Activated B cell treated with CpG ODN at 0.5 μM for 24 hours (primary cell): Measurements from ENCODE around the gene MREG. TPM values are rescaled to one million over a fixed set of nuclear protein-coding genes. Genes with fewer than 3 reads are reported as not detected.

ENCODE experiments used
- ATAC-seq: fragments of 200-7000 bp; cut with Tn5 transposase; one replicate; pipeline ENCODE4 v1.10.0; 2021; ENCODE audit warnings: low read depth, mild to moderate bottlenecking, moderate library complexity
- CTCF ChIA-PET: fragments of 350-600 bp; sonication (Branson Sonifier 250); formaldehyde crosslinking; loops from one replicate; lab custom pipeline; 2021; ENCODE audit warnings: antibody characterized with exemption; lab: Charles Lee
- POLR2A ChIA-PET: fragments of 350-600 bp; sonication (Branson Sonifier 250); formaldehyde crosslinking; loops from one replicate; lab custom pipeline; 2021; ENCODE audit warnings: antibody characterized with exemption; lab: Charles Lee
- DNase-seq: peaks from one replicate; pipeline ENCODE4 v3.0.0; 2022
- H3K27ac Mint-ChIP-seq: one replicate; pipeline ENCODE4 v1.8.0; 2020; ENCODE audit warnings: mixed read lengths
- H3K27me3 Mint-ChIP-seq: one replicate; pipeline ENCODE4 v1.8.0; 2021; ENCODE audit warnings: mixed read lengths
- H3K36me3 Mint-ChIP-seq: one replicate; pipeline ENCODE4 v1.8.0; 2021; ENCODE audit warnings: low read depth, mixed read lengths
- H3K4me1 Mint-ChIP-seq: one replicate; pipeline ENCODE4 v1.8.0; 2021; ENCODE audit warnings: mixed read lengths
- H3K4me3 Mint-ChIP-seq: one replicate; pipeline ENCODE4 v1.8.0; 2020; ENCODE audit warnings: mild to moderate bottlenecking, mixed read lengths
- H3K9me3 Mint-ChIP-seq: one replicate; pipeline ENCODE4 v1.8.0; 2020; ENCODE audit warnings: mixed read lengths
- intact Hi-C: fragments of 100-400 bp; cut with micrococcal nuclease; formaldehyde crosslinking; loops from one replicate; pipeline ENCODE4 v1.15.1; 2024
- total RNA-seq: library from RNA; stranded (reverse); gene quantifications from 2 replicates; pipeline ENCODE4 v1.2.3, GENCODE V29; 2022
- TF ChIP-seq, protein P1 (sequence below): fragments of 200-600 bp; IDR thresholded peaks from one replicate; pipeline ENCODE4 v1.8.0; 2022; ENCODE audit warnings: antibody characterized with exemption, mild to moderate bottlenecking

Gene MREG
- total RNA-seq, 1 donor from 2014 or later, result 16.6 TPM

DNA sequence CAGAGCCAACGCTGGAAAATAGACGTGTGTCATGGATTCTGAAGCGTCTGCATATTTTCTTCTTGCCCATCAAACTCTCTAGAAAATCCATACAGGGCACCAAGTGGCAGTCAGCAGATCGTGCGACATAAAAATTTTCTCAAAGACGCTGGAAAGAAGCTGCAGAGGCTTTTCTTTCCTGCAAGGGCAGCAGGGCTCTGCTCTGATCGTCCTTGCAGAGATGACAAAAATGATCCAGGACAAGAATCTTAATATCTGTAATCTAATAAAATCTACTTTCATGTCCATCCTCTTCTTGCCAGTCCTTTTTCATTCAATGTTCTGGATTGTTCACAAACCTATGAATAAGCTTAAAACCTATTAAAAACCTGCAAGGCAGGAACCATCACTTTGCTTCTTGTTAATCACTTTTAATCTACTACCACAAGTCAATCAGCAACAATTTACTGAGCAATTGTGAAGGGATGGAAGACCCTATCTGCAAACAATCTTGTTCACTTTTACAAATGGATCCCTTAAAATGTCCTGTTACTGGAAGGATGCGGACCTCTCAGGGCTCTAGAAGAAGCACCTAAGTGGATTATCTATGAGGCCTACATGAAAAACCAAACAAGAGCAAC, 93.6 kb downstream of the MREG start:
- no peak for DNase-seq
- intact Hi-C loops, result loop anchor here (1.0 to 10.0 kb wide), 6 partner anchors 92 to 1985 kb away; no protein-coding TSS in a partner anchor
- ATAC-seq, result no peak
- no peak overlapping the region for H3K27ac Mint-ChIP-seq
- no peaks in the 10 kb centered on the region for H3K36me3 Mint-ChIP-seq
- CTCF ChIA-PET, result interaction anchor here (2.0 kb wide), 1 partner anchor 11 kb away, joined by 5 read pairs; no protein-coding TSS in a partner anchor
- H3K27me3 Mint-ChIP-seq, result peaks cover 18% of the 10 kb centered on the region
- TF ChIP-seq, protein P1, sequence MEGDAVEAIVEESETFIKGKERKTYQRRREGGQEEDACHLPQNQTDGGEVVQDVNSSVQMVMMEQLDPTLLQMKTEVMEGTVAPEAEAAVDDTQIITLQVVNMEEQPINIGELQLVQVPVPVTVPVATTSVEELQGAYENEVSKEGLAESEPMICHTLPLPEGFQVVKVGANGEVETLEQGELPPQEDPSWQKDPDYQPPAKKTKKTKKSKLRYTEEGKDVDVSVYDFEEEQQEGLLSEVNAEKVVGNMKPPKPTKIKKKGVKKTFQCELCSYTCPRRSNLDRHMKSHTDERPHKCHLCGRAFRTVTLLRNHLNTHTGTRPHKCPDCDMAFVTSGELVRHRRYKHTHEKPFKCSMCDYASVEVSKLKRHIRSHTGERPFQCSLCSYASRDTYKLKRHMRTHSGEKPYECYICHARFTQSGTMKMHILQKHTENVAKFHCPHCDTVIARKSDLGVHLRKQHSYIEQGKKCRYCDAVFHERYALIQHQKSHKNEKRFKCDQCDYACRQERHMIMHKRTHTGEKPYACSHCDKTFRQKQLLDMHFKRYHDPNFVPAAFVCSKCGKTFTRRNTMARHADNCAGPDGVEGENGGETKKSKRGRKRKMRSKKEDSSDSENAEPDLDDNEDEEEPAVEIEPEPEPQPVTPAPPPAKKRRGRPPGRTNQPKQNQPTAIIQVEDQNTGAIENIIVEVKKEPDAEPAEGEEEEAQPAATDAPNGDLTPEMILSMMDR, result no peak
- H3K4me3 Mint-ChIP-seq, result no peak overlapping the region
- POLR2A ChIA-PET, result no interaction called here
- peaks cover 4% of the 10 kb centered on the region for H3K4me1 Mint-ChIP-seq
- H3K9me3 Mint-ChIP-seq, result no peaks in the 10 kb centered on the region

DNA sequence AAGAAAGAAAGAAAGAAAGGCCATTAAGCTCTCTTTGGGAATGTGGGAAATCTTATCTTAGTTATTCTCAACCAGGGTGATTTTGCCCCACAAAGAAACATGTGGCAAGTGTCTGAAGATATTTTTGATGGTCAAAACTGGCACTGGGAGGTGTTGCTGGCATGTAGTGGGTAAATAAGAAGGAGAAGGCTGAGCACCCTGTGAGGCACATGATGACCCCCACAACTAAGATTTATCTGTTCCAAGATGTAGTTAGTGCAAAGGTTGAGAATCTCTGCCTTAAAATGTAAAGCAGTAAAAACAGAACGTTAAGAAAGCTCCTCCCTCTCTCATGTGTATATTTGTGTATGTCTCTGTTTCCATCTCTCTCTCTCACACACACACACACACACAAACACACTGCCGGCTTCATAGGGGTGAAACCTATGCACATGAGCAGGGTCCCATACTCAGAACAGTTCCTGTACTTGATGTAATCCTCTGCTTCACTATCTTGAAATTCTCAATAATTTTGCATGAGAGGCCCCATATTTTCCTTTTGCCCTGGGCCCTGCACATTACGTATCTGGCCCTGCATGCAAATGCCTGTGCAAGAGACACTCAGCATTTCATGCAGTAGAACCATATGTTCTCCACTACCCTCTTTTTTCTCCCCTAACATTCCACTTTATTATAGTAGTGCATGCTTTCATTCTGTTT, 94.3 kb downstream of the MREG start:
- Mint-ChIP-seq H3K4me1 (peaks cover 4% of the 10 kb centered on the region), H3K27me3 (peaks cover 18% of the 10 kb centered on the region), H3K36me3 (no peaks in the 10 kb centered on the region), H3K27ac (no peak overlapping the region), H3K4me3 (no peak overlapping the region), H3K9me3 (no peaks in the 10 kb centered on the region)
- no peak for DNase-seq
- intact Hi-C loops, result loop anchor here (5.0 to 10.0 kb wide), 3 partner anchors 92 to 1984 kb away; no protein-coding TSS in a partner anchor
- ChIA-PET POLR2A (no interaction called here), CTCF (interaction anchor here (2.0 kb wide), 1 partner anchor 11 kb away, joined by 5 read pairs; no protein-coding TSS in a partner anchor)
- TF ChIP-seq, protein P1, result no peak
- no peak for ATAC-seq

DNA sequence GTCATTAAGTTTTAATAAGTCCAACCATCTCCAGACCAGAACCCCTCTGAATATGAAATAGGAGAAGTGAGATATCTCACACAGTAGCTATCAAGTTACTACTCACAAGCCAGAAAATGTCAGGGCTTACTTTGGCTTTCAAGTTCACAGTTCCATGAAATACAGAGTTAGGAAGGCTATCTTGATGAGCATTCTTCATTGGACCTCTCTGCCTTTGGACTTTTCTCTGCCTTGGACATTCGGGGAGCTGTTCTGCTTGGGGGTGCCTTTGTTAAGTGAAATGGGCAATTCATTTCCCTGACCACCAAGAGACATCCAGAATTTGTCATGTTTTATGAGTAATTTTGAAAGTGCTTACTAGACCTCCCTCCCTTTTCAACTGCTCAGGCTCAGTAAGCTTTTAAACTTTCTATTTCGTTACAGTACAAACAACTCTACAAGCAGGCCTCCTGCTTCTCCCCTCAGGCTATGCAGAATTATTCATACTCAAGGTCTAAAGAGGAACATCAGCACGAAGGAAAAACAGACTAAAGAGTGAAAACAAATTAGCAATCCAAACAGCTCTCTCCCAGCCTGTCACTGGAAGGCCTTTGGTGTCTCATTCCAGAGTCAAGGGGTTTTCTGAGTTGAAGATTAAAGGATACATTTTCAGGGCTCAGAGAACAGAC, 95.3 kb downstream of the MREG start:
- Mint-ChIP-seq H3K4me3 (no peak overlapping the region), H3K4me1 (peaks cover 4% of the 10 kb centered on the region), H3K27me3 (peaks cover 14% of the 10 kb centered on the region), H3K9me3 (no peaks in the 10 kb centered on the region), H3K36me3 (no peaks in the 10 kb centered on the region), H3K27ac (no peak overlapping the region)
- no peak for DNase-seq
- ChIA-PET POLR2A (no interaction called here), CTCF (interaction anchor here (2.0 kb wide), 1 partner anchor 10 kb away, joined by 5 read pairs; no protein-coding TSS in a partner anchor)
- intact Hi-C loops, result loop anchor here (5.0 to 10.0 kb wide), 3 partner anchors 91 to 1983 kb away; no protein-coding TSS in a partner anchor
- ATAC-seq, result no peak
- TF ChIP-seq, protein P1, result no peak

DNA sequence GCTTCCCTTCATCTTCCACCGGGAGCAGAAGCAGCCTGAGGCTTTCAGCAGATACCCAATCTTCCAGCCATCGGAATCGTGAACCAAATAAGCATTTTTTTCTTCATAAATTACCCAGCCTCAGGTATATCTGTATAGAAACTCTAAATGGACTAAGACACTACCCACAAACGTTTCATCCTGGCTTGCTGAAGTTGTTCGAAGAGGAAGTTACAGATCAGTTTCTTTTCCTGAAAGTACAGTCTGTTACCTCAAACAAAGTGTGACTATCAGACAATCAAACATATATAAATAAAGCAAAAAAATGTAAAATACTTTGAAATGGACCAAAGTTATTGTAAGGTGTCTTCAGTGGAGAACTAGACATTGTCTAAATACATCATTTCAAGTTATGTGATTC, 97.9 kb downstream of the MREG start:
- ChIA-PET POLR2A (interaction anchor here (0.6 to 0.7 kb wide), 2 partner anchors 16 to 618 kb away, joined by 4 read pairs; no protein-coding TSS in a partner anchor), CTCF (no interaction called here)
- peaks cover 17% of the 10 kb centered on the region for H3K27me3 Mint-ChIP-seq
- intact Hi-C loops, result loop anchor here (5.0 to 10.0 kb wide), 3 partner anchors 88 to 1981 kb away; no protein-coding TSS in a partner anchor
- H3K27ac Mint-ChIP-seq, result no peak overlapping the region
- H3K4me1 Mint-ChIP-seq, result peaks cover 4% of the 10 kb centered on the region
- TF ChIP-seq, protein P1, result no peak
- no peaks in the 10 kb centered on the region for H3K36me3 Mint-ChIP-seq
- DNase-seq (no peak), ATAC-seq (no peak)
- H3K4me3 Mint-ChIP-seq, result no peak overlapping the region
- no peaks in the 10 kb centered on the region for H3K9me3 Mint-ChIP-seq
